Activated naive CD8-positive, alpha-beta T cell treated with anti-CD3 and anti-CD28 coated beads for 36 hours (primary cell): ENCODE results near the gene SPATA19. TPM values are rescaled to one million over a fixed set of nuclear protein-coding genes. Genes with fewer than 3 reads are reported as not detected.

ENCODE experiments used
- DNase-seq: peaks from one replicate; pipeline ENCODE4 v3.0.0; 2021
- H3K27ac Mint-ChIP-seq: one replicate; pipeline ENCODE4 v1.8.0; 2022; ENCODE audit warnings: mild to moderate bottlenecking, moderate library complexity, mixed read lengths
- H3K27me3 Mint-ChIP-seq: one replicate; pipeline ENCODE4 v1.8.0; 2022; ENCODE audit warnings: mild to moderate bottlenecking, mixed read lengths
- H3K36me3 Mint-ChIP-seq: one replicate; pipeline ENCODE4 v1.8.0; 2021; ENCODE audit warnings: mild to moderate bottlenecking, mixed read lengths
- H3K4me1 Mint-ChIP-seq: one replicate; pipeline ENCODE4 v1.8.0; 2021; ENCODE audit warnings: mixed read lengths
- H3K4me3 Mint-ChIP-seq: one replicate; pipeline ENCODE4 v1.8.0; 2022; ENCODE audit warnings: mild to moderate bottlenecking, moderate library complexity, mixed read lengths
- H3K9me3 Mint-ChIP-seq: one replicate; pipeline ENCODE4 v1.8.0; 2022; ENCODE audit warnings: mixed read lengths
- total RNA-seq, 2 experiments: library from RNA; stranded (reverse); gene quantifications; one replicate each; pipeline ENCODE4 v1.2.3, GENCODE V29; 2021

The SPATA19 gene
- total RNA-seq, 2 experiments from 2014 or later = not detected

GRCh38 chr11:133844217-133844616, 1.1 kb downstream of the SPATA19 start:
- H3K9me3 Mint-ChIP-seq = peaks cover 2% of the 10 kb centered on the region
- no peak overlapping the region for H3K27ac Mint-ChIP-seq
- no peaks in the 10 kb centered on the region for H3K36me3 Mint-ChIP-seq
- peaks cover 23% of the 10 kb centered on the region for H3K27me3 Mint-ChIP-seq
- no peak for DNase-seq
- H3K4me3 Mint-ChIP-seq = no peak overlapping the region
- no peaks in the 10 kb centered on the region for H3K4me1 Mint-ChIP-seq

- DNase-seq = no peak
- Mint-ChIP-seq H3K27ac (no peak overlapping the region), H3K27me3 (peaks cover 18% of the 10 kb centered on the region), H3K4me1 (no peaks in the 10 kb centered on the region), H3K4me3 (no peak overlapping the region), H3K9me3 (peaks cover 2% of the 10 kb centered on the region), H3K36me3 (no peaks in the 10 kb centered on the region)
Observed at GRCh38 chr11:133843454-133843987, 1.8 kb downstream of the SPATA19 start.

GRCh38 chr11:133842730-133843129, 2.6 kb downstream of the SPATA19 start:
- Mint-ChIP-seq H3K27me3 (peaks cover 12% of the 10 kb centered on the region), H3K4me1 (no peaks in the 10 kb centered on the region), H3K9me3 (peaks cover 4% of the 10 kb centered on the region), H3K36me3 (no peaks in the 10 kb centered on the region), H3K27ac (no peak overlapping the region), H3K4me3 (no peak overlapping the region)
- DNase-seq = no peak

- Mint-ChIP-seq H3K4me3 (no peak overlapping the region), H3K36me3 (no peaks in the 10 kb centered on the region), H3K27me3 (peaks cover 13% of the 10 kb centered on the region), H3K27ac (no peak overlapping the region), H3K4me1 (no peaks in the 10 kb centered on the region), H3K9me3 (peaks cover 4% of the 10 kb centered on the region)
- DNase-seq = no peak
Observed at GRCh38 chr11:133842053-133842452, 3.3 kb downstream of the SPATA19 start.

GRCh38 chr11:133841279-133842043, 3.9 kb downstream of the SPATA19 start:
- Mint-ChIP-seq H3K27ac (no peak overlapping the region), H3K4me3 (no peak overlapping the region), H3K36me3 (no peaks in the 10 kb centered on the region), H3K4me1 (no peaks in the 10 kb centered on the region), H3K27me3 (peaks cover 15% of the 10 kb centered on the region), H3K9me3 (peaks cover 2% of the 10 kb centered on the region)
- no peak for DNase-seq

GRCh38 chr11:133840479-133840941, 4.8 kb downstream of the SPATA19 start:
- H3K27ac Mint-ChIP-seq = no peak overlapping the region
- no peaks in the 10 kb centered on the region for H3K36me3 Mint-ChIP-seq
- DNase-seq = no peak
- no peaks in the 10 kb centered on the region for H3K4me1 Mint-ChIP-seq
- H3K4me3 Mint-ChIP-seq = no peak overlapping the region
- H3K9me3 Mint-ChIP-seq = peaks cover 2% of the 10 kb centered on the region
- peaks cover 22% of the 10 kb centered on the region for H3K27me3 Mint-ChIP-seq

- Mint-ChIP-seq H3K4me1 (peaks cover 4% of the 10 kb centered on the region), H3K27ac (no peak overlapping the region), H3K27me3 (peaks cover 31% of the 10 kb centered on the region), H3K4me3 (no peak overlapping the region), H3K9me3 (peaks cover 2% of the 10 kb centered on the region), H3K36me3 (no peaks in the 10 kb centered on the region)
- no peak for DNase-seq
Observed at GRCh38 chr11:133835593-133836548, 9.4 kb downstream of the SPATA19 start.

- Mint-ChIP-seq H3K27ac (no peak overlapping the region), H3K4me1 (peaks cover 4% of the 10 kb centered on the region), H3K36me3 (no peaks in the 10 kb centered on the region), H3K4me3 (no peak overlapping the region), H3K9me3 (peaks cover 2% of the 10 kb centered on the region), H3K27me3 (peaks cover 31% of the 10 kb centered on the region)
- DNase-seq = peak; percentile 57
Observed at GRCh38 chr11:133834682-133835592, 10.4 kb downstream of the SPATA19 start.

- Mint-ChIP-seq H3K4me1 (peaks cover 4% of the 10 kb centered on the region), H3K9me3 (peaks cover 2% of the 10 kb centered on the region), H3K36me3 (no peaks in the 10 kb centered on the region), H3K27me3 (peaks cover 31% of the 10 kb centered on the region), H3K4me3 (no peak overlapping the region), H3K27ac (no peak overlapping the region)
- DNase-seq = no peak
Observed at GRCh38 chr11:133833898-133834681, 11.2 kb downstream of the SPATA19 start.

- peak; percentile 8 for DNase-seq
- Mint-ChIP-seq H3K4me1 (peaks cover 4% of the 10 kb centered on the region), H3K27ac (no peak overlapping the region), H3K4me3 (no peak overlapping the region), H3K9me3 (peaks cover 2% of the 10 kb centered on the region), H3K36me3 (no peaks in the 10 kb centered on the region), H3K27me3 (peaks cover 34% of the 10 kb centered on the region)
Observed at GRCh38 chr11:133832991-133833897, 12.1 kb downstream of the SPATA19 start.

- H3K9me3 Mint-ChIP-seq = no peaks in the 10 kb centered on the region
- peaks cover 4% of the 10 kb centered on the region for H3K4me1 Mint-ChIP-seq
- no peak overlapping the region for H3K4me3 Mint-ChIP-seq
- no peak overlapping the region for H3K27ac Mint-ChIP-seq
- H3K27me3 Mint-ChIP-seq = peaks cover 38% of the 10 kb centered on the region
- DNase-seq = peak; percentile 12
- H3K36me3 Mint-ChIP-seq = no peaks in the 10 kb centered on the region
Observed at GRCh38 chr11:133832096-133832990, 13.0 kb downstream of the SPATA19 start.
